Posterior cingulate gyrus (tissue), 11 donors: ENCODE measurements around the gene PLEKHH2.

ENCODE experiments used
- DNase-seq, 10 donors: peaks; one replicate each; pipeline versions ENCODE4 v3.0.0 to v3.0.0-alpha.2; 2020 to 2021; ENCODE audit warnings: mixed read lengths in 3 of 10
- intact Hi-C: fragments of 100-400 bp; cut with DNase I; formaldehyde crosslinking; loops from one replicate; pipeline ENCODE4 v1.15.1; 2023

The PLEKHH2 gene

GRCh38 chr2:43794956-43795355 is 157.9 kb downstream of the PLEKHH2 start:
- intact Hi-C loops: no loop called here
- DNase-seq: no peak

- intact Hi-C loops: no loop called here
- no peak for DNase-seq
Measured at GRCh38 chr2:43796206-43796605, 159.1 kb downstream of the PLEKHH2 start.

GRCh38 chr2:43798300-43798699 is 161.2 kb downstream of the PLEKHH2 start:
- no peak for DNase-seq
- intact Hi-C loops: no loop called here

GRCh38 chr2:43800894-43801293 is 163.8 kb downstream of the PLEKHH2 start:
- intact Hi-C loops: no loop called here
- no peak for DNase-seq

- no peak for DNase-seq
- intact Hi-C loops: no loop called here
Measured at GRCh38 chr2:43802135-43802534, 165.1 kb downstream of the PLEKHH2 start.

- DNase-seq: no peak
- intact Hi-C loops: no loop called here
Measured at GRCh38 chr2:43803113-43803512, 166.1 kb downstream of the PLEKHH2 start.

DNA sequence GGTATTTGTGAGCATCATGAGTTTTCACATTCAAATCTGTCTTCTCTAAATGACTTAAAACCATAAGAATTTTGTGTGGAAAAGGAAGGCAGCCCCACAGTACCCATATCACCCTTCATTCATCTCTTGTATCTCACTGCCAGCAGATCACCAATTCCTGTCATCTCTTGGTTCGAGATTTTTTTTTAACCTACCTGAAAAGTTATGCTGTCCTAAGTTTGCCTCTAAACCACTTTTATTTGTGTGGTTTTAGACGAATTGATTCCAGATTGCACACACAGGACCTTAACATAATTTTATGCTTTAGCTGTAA is 169.6 kb downstream of the PLEKHH2 start:
- intact Hi-C loops: no loop called here

GRCh38 chr2:43810452-43810851 is 173.4 kb downstream of the PLEKHH2 start:
- intact Hi-C loops: no loop called here
- no peak for DNase-seq

More for the DNA sequence above, 169.6 kb downstream of the PLEKHH2 start:
- DNase-seq: no peak

- DNase-seq: no peak
- intact Hi-C loops: no loop called here
Measured at GRCh38 chr2:43810888-43811287, 173.8 kb downstream of the PLEKHH2 start.

- no peak for DNase-seq
- intact Hi-C loops: no loop called here
Measured at GRCh38 chr2:43812006-43812405, 174.9 kb downstream of the PLEKHH2 start.

GRCh38 chr2:43812947-43813346 is 175.9 kb downstream of the PLEKHH2 start:
- DNase-seq: no peak
- intact Hi-C loops: no loop called here

DNA sequence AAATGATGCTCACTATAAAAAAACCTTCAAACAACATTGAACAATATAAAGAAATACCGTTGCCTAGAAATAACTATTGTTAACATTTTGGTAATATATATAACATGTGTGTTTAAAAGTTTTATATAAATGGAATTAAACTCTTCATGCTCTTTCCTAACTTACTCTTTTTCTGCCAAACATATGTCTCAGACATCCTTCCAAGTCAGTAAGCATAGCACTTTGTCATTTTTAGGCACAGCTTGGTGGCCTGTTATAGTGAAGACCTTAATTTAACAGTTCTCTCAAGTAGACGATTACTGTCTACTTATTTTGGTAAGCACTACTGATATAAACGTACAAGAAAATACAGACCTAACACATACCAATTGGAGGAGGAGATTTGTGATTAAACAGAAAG is 177.7 kb downstream of the PLEKHH2 start:
- no peak for DNase-seq
- intact Hi-C loops: no loop called here
